ENCODE data around the gene SLC40A1. TPM values are rescaled to one million over a fixed set of nuclear protein-coding genes. Genes with fewer than 3 reads are reported as not detected.

Gene SLC40A1
- total and polyA plus RNA-seq, 2 of the 13 experiments (the other 11 are each of a cell fraction or from before 2014, with no cell fraction given) = 10.6 to 24.9 TPM

GRCh38 chr2:189521699-189522434, 58.7 kb downstream of the SLC40A1 start (continued):
- 0 out of 2 replicates have a peak, but pooled peaks have one; percentile 49 for TF ChIP-seq SMAD3 (CRISPR knock-in tag; IDR thresholded peaks at IDR 0.05)
- no peak for TF ChIP-seq KMT2A (CRISPR knock-in tag; IDR thresholded peaks at IDR 0.05)
- peak; percentile 43 for TF ChIP-seq SOX5 (CRISPR knock-in tag; IDR thresholded peaks at IDR 0.05; ENCODE audit: borderline replicate concordance)
- TF ChIP-seq THAP8 (CRISPR knock-in tag; IDR thresholded peaks at IDR 0.05; ENCODE audit: borderline replicate concordance) = no peak
- TF ChIP-seq POLR2AphosphoS5 (IDR thresholded peaks at IDR 0.05; ENCODE audit: low read depth, low read length) = no peak
- TF ChIP-seq, protein P1, sequence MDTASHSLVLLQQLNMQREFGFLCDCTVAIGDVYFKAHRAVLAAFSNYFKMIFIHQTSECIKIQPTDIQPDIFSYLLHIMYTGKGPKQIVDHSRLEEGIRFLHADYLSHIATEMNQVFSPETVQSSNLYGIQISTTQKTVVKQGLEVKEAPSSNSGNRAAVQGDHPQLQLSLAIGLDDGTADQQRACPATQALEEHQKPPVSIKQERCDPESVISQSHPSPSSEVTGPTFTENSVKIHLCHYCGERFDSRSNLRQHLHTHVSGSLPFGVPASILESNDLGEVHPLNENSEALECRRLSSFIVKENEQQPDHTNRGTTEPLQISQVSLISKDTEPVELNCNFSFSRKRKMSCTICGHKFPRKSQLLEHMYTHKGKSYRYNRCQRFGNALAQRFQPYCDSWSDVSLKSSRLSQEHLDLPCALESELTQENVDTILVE (CRISPR knock-in tag; IDR thresholded peaks at IDR 0.05) = 0 out of 2 replicates have a peak, but pooled peaks have one; percentile 14
- no peak for TF ChIP-seq ZNF17 (CRISPR knock-in tag; IDR thresholded peaks at IDR 0.05)
- TF ChIP-seq ZNF7 (CRISPR knock-in tag; IDR thresholded peaks at IDR 0.05) = no peak
- peak; percentile 15; the same call in 1 of the 2 replicates for TF ChIP-seq ZNF644 (CRISPR knock-in tag; IDR thresholded peaks at IDR 0.05; ENCODE audit: low read depth)
- no peak for TF ChIP-seq ZNF547 (CRISPR knock-in tag; IDR thresholded peaks at IDR 0.05)
- TF ChIP-seq FLYWCH1 (CRISPR knock-in tag; IDR thresholded peaks at IDR 0.05) = no peak
- TF ChIP-seq ZFP1 (CRISPR knock-in tag; IDR thresholded peaks at IDR 0.05) = 0 out of 2 replicates have a peak, but pooled peaks have one; percentile 53
- no peak for TF ChIP-seq ZNF451 (CRISPR knock-in tag; IDR thresholded peaks at IDR 0.05)
- TF ChIP-seq, protein P2, sequence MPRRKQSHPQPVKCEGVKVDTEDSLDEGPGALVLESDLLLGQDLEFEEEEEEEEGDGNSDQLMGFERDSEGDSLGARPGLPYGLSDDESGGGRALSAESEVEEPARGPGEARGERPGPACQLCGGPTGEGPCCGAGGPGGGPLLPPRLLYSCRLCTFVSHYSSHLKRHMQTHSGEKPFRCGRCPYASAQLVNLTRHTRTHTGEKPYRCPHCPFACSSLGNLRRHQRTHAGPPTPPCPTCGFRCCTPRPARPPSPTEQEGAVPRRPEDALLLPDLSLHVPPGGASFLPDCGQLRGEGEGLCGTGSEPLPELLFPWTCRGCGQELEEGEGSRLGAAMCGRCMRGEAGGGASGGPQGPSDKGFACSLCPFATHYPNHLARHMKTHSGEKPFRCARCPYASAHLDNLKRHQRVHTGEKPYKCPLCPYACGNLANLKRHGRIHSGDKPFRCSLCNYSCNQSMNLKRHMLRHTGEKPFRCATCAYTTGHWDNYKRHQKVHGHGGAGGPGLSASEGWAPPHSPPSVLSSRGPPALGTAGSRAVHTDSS (CRISPR knock-in tag; conservative IDR thresholded peaks at IDR 0.05) = no peak
- no peak for TF ChIP-seq MED13 (CRISPR knock-in tag; IDR thresholded peaks at IDR 0.05)
- TF ChIP-seq ZNF703 (CRISPR knock-in tag; IDR thresholded peaks at IDR 0.05; ENCODE audit: borderline replicate concordance) = no peak
- peak; percentile 43; the same call in 1 of the 2 replicates for TF ChIP-seq ZNF878 (CRISPR knock-in tag; IDR thresholded peaks at IDR 0.05)
- 0 out of 2 replicates have a peak, but pooled peaks have one; percentile 0 for TF ChIP-seq ELF4 (CRISPR knock-in tag; IDR thresholded peaks at IDR 0.05; ENCODE audit: borderline replicate concordance)
- TF ChIP-seq CEBPB (IDR thresholded peaks at IDR 0.05; ENCODE audit: borderline replicate concordance, low read depth, low read length) = peak; percentile 92
- no peak for TF ChIP-seq PHF21A (CRISPR knock-in tag; IDR thresholded peaks at IDR 0.05)
- no peak for TF ChIP-seq SATB2 (CRISPR knock-in tag; IDR thresholded peaks at IDR 0.05)
- TF ChIP-seq, protein P3, sequence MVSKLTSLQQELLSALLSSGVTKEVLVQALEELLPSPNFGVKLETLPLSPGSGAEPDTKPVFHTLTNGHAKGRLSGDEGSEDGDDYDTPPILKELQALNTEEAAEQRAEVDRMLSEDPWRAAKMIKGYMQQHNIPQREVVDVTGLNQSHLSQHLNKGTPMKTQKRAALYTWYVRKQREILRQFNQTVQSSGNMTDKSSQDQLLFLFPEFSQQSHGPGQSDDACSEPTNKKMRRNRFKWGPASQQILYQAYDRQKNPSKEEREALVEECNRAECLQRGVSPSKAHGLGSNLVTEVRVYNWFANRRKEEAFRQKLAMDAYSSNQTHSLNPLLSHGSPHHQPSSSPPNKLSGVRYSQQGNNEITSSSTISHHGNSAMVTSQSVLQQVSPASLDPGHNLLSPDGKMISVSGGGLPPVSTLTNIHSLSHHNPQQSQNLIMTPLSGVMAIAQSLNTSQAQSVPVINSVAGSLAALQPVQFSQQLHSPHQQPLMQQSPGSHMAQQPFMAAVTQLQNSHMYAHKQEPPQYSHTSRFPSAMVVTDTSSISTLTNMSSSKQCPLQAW (CRISPR knock-in tag; IDR thresholded peaks at IDR 0.05) = no peak
- TF ChIP-seq RBFOX2 (IDR thresholded peaks at IDR 0.05; ENCODE audit: low read depth, low read length) = no peak
- TF ChIP-seq, protein P4, sequence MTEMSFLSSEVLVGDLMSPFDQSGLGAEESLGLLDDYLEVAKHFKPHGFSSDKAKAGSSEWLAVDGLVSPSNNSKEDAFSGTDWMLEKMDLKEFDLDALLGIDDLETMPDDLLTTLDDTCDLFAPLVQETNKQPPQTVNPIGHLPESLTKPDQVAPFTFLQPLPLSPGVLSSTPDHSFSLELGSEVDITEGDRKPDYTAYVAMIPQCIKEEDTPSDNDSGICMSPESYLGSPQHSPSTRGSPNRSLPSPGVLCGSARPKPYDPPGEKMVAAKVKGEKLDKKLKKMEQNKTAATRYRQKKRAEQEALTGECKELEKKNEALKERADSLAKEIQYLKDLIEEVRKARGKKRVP (CRISPR knock-in tag; IDR thresholded peaks at IDR 0.05) = peak in 1 of 2 experiments; percentile 67; a peak in 1 of 4 replicates
- no peak for TF ChIP-seq IKZF4 (CRISPR knock-in tag; IDR thresholded peaks at IDR 0.05; ENCODE audit: borderline replicate concordance, low read depth, not compliant biosample characterization)
- TF ChIP-seq FOXA3 (CRISPR knock-in tag; IDR thresholded peaks at IDR 0.05) = peak; percentile 92
